Hypothalamus (tissue), 51 donors: ENCODE results near the gene ALX4.

Experiments
- DNase-seq, 51 donors: peaks; one replicate each; lab custom pipeline; 2025; lab: John Stamatoyannopoulos, UW

Gene ALX4

GRCh38 chr11:44270403-44271273 is 39.3 kb downstream of the ALX4 start:
- no peak for DNase-seq

- no peak for DNase-seq
Measured at GRCh38 chr11:44269369-44270351, 40.3 kb downstream of the ALX4 start.

- no peak for DNase-seq
Measured at GRCh38 chr11:44268614-44269080, 41.3 kb downstream of the ALX4 start.

DNA sequence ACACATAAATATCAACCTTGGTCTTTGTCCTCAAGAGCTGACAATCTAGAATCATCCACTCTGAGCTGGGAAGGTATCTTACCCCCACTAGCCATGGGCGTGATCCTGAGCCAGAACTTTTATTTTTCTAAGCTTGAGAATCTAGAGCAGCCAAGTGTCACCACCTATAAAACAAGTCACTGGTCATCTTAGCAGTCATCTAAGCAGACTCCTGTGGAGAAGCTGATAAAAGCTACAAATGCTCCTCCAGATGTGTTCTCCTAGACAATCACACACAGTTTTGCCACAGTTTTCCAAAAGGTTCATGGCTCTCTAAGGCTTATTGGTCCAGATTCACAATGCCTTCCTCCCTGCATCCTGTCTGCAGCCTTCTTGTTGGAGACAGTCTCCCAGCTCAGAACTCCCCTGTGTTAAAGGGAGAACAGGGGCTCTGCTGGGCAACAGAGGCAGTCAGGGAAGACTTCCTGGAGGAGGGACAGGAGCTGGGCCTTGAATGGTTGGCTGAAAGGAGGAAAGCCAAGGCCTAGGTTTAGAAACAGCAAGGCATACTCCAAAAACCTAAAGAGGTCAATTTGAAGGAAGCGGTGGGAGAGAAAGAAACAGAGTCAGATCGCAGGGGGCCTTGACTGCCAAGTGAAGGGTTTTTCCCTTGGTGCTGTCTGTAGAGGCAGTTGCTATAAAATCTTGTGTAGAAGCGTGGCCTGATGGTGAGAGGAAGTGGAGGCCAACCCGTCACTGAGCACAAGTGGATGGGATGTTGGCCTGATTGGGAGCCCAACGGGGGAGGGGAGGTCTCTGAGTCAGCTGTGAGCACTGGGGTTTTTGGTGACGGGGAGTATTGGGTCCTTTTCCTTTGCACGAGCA is 42.0 kb downstream of the ALX4 start:
- DNase-seq, result no peak

DNA sequence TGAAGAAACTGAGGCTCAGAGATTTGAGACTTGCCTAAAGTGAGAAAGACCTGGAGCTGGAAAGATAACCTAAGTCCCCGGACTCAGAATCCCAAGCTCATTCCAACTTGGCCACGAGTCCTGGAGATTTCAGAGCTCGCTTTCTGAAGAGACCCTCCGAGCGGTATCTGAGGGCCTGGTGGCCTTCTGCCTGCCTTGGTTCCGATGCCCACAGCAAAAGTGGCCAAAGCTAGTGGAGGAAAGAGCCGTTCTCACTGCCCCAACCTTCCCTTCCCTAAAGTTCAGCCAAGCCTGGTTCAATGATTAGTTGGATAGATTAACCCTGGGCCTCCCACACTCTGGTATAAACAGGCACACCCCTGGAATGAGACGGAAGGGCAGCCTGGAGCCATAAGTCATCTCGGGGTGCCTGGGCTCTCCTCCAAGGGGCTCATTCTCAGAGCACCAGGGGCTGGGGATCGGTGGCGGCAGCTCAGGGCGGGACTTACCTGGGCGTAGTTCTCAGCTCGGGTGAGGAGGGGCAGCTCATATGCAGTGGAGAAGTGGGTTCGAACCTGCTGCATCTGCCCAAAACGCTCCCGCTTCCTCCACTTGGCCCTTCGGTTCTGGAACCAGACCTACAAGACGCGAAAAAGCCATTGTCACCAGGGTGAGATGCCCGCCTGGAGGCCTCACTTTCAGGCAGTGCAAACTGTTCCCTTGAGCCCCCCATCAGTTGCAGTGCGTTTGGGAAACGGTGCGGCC is 42.8 kb downstream of the ALX4 start:
- DNase-seq, result no peak

GRCh38 chr11:44266056-44266780 is 43.7 kb downstream of the ALX4 start:
- DNase-seq, result no peak

DNA sequence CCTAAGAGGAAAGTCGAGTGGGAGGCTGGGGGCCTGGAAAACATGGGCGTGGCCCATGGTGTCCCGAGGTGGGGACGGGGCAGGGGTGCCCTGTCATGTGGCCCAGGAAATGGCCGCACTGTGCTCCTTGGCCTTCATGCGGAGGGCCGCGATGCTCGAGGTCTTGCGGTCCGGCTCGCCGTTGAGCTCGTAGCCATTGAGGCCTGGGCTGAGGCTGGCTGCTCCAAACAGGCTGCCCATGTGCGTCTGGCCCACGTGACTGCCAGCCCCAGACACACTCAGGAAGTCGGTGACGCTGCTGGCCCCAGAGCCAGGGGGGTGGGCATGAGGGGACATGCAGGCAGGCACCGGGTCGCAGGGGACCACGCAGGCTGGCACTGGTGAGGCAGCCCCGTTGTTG is 45.2 kb downstream of the ALX4 start:
- no peak for DNase-seq

DNA sequence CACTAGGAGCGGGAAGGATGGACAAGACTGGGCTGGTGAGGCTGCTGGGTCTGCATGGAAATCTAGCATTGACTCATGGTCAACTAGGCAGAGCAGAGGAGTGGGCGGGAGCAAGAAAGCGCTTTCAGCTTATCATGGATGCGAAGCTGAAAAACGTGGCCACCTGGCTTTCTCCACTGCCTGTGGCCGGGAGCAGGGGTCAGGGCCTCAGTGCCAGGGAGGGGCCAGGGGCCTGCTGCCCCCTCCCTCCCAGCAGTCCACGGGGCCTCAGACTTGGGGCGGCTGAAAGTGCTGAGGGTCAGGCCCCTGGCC is 45.5 kb downstream of the ALX4 start:
- no peak for DNase-seq

GRCh38 chr11:44263738-44264437 is 46.1 kb downstream of the ALX4 start:
- no peak for DNase-seq

DNA sequence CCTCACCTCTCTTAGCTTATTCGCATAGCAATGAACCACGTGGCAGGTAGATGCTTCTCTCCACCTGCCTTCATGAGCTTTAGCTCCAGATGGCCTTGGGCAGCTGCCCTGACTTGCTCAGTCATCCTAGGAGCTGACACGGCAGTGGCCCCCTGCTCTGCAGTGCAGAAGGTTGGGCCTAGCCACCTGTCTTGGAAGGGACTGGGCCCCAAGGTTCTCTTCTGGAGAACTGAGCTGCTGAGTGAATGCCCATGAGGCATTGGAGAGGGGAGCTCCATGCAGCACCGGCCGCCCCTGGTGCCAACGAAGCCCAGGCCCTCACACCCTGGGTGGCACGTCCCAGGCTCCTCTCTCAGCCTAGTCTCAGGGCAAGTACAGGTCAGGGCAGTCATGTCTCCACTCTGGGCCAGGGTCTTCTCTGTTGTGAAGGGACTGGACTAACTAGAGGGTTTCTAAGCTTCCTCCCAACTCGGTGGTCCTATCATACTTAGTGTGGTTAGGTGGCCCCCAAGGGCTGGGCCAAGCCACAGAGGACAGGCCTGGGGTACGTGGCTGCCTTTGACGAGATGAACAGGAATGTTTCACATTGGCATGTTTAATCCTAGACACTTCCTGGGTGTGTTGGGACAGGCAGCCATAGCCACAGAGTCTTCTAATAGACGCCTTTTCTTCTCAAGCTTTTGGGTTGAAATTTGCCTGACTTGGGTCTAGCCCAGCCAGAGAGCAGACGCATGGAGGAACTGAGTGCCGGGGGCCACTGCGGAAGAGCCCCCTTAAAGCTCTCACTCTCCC is 47.9 kb downstream of the ALX4 start:
- DNase-seq, result no peak

GRCh38 chr11:44260081-44260480 is 49.9 kb downstream of the ALX4 start:
- DNase-seq, result no peak

- no peak for DNase-seq
Measured at GRCh38 chr11:44258839-44259420, 51.0 kb downstream of the ALX4 start.

- DNase-seq, result no peak
Measured at GRCh38 chr11:44258190-44258489, 51.8 kb downstream of the ALX4 start.

DNA sequence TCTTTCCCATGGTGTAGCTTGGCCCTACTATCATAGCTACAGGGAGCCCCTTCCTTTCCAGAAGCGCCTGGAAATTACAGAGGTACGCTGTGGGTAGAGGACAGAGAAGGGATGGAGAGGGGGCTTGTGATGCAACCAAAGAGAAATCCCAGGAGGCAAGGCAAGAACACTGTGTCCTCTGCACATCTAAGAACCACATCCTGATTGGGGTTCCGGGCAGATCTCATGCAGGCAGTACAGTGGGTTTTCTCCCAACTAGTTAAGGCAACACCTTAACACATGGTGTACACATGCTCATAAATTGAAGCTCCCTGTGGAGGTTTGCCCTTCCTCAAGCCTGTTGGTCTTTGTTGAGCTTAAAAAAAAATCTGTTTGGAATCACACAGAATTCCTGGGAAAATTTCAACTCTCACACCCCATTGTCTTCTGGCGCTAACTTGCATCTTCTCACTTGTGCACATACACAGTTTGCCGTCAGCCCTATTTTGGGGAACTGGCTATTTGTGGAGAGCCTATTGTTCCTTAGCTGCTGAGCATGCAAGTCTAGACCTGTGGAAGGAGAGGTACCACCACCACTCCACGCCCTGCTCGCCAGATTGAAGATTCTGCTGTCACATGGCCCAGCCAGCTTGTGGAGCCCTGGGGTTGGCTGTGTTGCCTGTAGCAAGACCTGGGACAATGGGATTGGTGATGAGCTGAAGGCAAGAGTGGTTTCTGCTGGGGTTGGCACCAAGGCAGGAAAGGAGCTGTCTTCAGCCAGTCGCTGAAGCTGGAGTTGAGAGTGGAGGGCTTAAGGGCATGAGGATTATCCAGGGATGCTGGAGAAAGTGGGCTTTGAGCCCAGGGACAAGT is 52.4 kb downstream of the ALX4 start:
- no peak for DNase-seq

GRCh38 chr11:44256673-44257291 is 53.2 kb downstream of the ALX4 start:
- DNase-seq, result no peak

GRCh38 chr11:44255406-44256071 is 54.4 kb downstream of the ALX4 start:
- no peak for DNase-seq
